GM19455 (cell line): ENCODE measurements around the gene TRIM63.
"Not testable (repeated sequence)": the region's sequence is repeated elsewhere in the genome, so short reads cannot be mapped to it uniquely, and the experiment has no call there.

Experiments used
- ATAC-seq: cut with Tn5 transposase; IDR thresholded peaks from one replicate; pipeline ENCODE4 v1.9.1; 2021; ENCODE audit not compliant: unreplicated experiment

Gene TRIM63

DNA sequence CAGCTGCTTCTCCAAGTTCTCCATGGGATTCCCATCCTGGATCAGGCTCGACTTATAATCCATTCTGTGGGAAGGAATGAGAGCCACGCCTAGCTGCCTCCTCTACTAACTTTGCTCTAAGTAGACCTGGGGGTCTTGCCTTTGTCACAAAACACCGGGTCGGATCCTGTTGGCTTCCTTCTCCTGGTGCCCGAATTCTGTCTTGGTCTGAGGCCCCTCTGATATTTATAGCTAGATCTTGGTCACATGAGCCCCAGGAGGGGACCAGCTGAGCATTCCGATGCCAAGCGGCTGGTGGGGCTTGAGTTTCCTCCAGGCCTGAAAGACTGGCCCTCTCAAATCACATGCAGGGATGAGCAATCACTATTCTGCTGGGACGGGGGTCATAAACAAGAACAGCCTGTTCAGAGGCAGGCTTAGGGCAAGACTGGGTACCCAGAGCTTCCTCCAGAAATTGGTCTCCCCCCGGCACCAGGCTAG, at the start of gene TRIM63:
TSS of gene TRIM63 (minus strand) at position 199 of the 480 bp plus-strand sequence. CDS start at position 63, 136 bp downstream.
- no peak for ATAC-seq

DNA sequence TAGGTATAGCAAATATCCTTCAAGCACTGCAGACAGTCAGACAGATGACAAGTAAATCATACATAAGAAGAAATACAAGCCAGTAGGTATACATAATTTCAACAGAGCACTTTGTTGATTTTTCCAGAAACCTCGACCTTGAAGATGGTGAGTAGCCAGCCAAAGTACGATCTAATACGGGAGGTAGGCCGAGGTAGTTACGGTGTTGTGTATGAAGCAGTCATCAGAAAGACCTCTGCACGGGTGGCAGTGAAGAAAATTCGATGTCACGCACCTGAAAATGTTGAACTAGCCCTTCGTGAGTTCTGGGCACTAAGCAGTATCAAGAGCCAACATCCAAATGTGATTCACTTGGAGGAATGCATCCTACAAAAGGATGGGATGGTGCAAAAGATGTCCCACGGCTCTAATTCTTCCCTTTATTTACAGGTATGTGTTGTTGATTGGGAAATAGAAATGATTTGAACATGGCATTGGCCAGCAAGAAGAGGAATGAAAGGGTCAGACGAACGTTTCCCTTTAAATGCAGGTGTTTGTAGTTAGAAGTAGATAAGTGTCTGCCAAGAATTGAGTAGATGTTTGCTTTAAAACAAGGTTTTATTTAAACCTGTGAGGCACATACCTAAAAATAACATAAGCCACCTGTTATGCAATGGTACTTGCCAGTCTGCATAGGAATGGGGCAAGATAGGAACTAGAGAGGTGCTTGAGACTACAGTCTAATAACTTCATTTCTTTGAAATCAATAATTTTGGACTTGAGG, 46.9 kb upstream of the TRIM63 start:
- no peak for ATAC-seq

DNA sequence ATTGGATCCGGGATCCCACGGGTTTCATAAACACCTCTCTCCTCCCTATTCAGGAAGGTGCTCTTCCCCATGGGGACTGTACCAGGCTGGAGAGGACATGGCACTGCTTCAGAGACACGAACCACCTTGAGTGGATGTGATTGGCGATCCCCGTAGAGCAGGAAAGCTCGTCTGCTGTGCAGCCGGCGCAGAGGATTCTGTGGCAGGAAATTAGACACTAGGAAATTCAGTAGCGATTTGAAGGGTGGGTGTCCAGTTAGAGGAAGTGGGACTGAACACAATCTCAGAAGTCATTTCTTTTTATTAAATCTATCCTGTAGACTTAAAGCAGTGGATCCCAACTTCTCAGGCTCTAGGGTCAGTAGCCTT, 45.0 kb upstream of the TRIM63 start:
- peak; percentile 2 for ATAC-seq

DNA sequence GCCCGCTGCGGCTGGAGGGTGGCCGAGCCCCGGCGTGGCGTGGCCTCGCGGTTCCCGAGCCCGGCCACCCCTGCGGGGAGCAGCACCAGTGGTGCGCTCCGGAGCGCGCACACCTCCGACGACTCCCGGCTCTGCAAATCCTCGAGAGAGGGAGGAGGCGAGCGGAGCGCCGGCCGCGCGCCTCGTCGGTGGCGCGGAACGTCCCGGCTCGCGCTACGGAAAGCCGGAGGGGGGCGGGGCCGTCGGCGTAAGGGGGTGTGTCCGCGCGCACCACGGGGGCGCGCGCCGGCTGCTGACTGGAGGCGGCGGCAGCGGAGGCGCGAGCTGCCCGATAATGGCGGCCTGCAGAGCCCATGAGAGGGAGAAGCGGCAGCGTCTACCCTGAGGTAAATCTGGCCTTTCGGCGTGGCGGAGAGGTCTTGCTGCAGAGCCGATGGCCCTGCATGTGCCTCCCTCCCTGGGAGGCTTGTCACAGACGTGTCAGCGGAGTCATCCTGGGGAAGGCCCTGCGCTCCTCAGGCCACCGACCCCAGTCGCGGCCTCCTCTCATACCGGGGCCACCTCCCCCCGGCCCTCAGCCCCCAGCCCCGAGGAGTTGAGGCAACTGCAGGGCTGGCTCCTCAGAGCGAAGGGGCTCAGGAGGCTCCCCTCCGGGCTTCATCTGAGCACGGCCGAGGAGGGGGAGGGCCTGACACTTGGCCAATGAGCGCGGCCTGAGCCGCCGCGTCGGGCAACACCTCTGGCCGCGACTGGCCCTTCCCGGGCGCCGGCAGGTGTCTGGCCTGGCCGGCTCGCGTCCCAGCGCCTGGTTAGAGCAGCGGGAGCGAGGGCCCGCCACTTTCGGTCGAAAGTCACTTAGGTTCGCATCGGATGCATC, 44.3 kb upstream of the TRIM63 start, which contains the start of gene PDIK1L:
TSS of gene PDIK1L (plus strand) at position 295 of the 877 bp plus-strand sequence. CDS start 2,485 bp downstream, outside the sequence.
- ATAC-seq: peak; percentile 64

DNA sequence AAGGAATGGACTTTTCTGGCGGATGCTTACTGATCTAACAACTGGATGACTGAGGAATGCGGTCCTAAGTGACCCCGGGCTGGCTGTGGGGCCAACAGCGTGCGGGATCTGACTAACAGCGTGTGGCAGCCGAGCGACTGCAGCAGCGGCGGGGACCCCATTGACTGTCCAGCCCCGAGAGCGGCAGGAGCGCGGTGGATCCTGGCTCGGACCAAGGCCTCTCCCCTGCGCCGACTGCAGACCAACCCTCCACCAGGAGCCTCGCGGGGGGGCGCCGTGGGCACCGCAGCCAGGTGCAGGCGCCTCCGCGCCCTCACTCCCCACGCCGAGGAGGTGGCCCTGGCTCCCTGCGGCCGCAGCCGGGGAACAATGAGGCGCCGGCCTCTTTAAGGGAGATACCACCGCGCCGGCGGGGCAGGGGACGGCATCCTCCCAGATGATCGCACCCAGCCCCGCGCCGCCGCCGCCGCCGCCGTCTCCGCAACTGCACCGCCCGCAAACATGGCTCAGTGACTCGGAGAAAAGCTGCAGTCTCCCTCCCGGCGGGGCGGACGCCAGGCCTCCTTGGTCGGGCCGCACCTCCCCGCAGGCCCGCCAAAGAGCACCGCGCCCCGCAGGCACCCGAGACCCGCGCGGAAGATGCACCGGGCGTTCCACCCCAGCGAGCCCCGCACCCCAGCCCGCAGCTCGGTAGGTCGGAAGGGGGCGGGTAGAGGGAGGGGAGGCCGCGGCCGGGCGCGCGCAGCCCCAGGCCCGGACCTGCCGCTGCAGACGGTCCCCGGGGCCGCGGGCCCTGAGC, 43.5 kb upstream of the TRIM63 start:
- peak; percentile 49 for ATAC-seq

DNA sequence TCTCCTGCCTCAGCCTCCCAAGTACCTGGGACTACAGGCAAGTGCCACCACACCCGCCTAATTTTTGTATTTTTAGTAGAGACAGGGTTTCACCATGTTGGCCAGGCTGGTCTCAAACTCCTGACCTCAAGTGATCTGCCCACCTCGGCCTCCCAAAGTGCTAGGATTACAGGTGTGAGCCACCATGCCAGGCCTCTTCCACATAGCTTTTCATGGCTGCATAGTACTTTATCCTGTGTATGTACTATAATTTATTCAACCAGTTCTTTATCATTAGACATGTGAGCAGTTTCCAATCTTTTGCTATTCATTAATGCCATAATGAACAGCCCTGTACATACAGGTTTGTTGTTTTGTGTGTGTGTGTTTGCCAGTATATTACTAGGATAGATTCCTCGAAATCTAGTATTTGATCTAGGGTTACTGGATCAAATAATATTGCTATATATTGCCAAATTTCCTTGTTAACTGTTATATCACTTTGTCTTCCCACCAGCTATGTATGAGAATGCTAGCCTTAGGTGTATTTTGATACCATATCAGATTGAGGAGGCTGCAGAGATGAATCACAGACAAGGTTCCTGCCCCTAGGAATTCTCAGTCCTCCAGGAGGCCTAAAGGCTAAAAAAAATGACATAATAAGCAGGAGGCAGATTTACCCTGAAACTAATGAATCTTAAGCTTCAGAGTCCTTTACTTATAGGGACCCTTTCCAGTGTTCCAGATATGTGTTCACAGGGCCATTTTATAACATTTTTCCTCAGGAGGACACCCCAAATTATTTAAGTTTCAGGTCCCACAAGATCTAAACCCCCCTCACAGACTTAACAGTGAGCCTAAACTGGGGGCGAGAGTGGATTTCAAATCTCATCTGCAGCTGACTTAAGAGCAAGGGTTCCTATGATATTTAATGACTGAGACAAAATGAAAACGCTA, 42.1 kb upstream of the TRIM63 start:
- no peak for ATAC-seq

DNA sequence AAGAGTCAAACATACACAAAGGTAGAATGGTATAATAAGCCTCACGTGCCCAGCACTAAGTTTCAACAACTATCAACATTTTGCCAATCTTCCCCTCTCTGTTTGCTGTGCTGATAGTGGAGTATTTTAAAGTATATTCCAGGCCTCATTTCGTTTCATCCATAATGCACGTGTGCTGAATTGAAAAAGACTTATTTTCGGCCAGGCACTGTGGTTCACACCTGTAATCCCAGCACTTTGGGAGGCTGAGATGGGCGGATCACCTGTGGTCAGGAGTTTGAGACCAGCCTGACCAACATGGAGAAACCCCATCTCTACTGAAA, 37.8 kb upstream of the TRIM63 start:
- not testable (repeated sequence) for ATAC-seq

DNA sequence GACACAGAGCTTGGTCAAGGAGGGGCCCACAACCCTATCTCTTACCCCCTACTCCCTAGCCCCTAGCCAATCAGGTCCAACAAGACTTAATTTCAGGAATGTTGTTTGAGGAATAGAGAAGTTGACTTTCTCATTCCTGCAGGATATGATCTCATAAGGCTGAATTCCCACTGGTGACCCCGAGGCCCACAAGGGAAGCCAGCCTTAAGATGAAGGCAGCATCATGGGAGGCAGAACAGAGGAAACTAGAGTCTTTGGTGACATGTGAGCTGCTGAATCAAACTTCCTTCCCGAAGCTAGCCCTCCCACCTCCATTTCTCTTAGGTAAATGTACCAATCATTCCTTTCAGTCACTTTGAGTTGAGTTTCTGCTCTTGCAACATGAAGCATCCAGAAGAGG, 35.1 kb upstream of the TRIM63 start:
- no peak for ATAC-seq

DNA sequence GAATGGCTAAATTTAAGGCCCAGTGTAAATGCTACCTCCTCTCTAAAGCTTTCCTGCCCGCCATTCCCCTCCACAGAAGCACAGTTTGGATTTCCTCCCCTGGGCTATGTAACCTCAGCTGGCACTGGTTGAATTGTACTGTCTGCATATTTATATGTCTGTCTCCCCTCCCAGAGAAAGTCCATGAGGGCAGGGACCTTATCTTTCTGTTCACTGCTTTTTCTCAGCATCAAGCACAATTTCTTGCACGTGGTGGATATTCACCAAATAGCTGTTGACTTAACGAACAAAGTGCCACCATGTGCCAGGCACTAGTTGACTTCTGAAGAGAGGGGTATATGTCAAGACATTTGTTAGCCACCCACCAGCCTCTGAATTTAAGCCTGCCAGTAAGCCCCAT, 34.7 kb upstream of the TRIM63 start:
- ATAC-seq: no peak

DNA sequence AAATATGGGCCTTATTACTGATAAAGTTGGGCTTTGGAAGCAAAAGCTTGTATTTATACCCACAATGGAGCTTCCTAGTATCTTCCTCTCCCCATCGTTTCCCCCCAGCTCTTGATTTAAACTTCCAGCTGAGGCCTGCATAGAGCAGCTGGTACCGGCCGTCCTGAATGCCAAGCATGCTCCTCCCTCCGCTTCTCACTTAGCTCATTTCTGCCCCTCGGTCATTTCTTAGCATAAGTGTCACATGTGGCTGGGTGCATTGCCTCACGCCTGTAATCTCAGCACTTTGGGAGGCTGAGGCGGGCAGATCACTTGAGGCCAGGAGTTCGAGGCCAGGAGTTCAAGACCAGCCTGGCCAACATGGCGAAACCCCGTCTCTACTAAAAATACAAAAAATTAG, 32.8 kb upstream of the TRIM63 start:
- not testable (repeated sequence) for ATAC-seq

DNA sequence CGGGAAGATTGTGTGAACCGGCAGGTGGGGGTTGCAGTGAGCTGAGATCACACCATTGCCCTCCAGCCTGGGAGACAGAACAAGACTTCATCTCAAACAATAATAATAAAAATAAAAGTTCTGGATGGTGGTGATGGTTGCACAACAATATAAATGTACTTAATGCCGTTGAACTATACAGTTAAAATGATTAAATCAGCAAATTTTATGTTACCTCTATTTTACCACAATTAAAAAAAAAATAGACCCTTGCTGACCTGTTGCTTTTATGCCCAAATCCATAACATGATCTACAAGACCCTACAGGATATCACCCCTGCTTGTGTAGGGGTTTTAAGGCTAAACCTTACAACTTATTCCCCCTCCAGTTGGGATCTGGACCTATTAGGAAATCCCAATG, 32.4 kb upstream of the TRIM63 start:
- no peak for ATAC-seq

DNA sequence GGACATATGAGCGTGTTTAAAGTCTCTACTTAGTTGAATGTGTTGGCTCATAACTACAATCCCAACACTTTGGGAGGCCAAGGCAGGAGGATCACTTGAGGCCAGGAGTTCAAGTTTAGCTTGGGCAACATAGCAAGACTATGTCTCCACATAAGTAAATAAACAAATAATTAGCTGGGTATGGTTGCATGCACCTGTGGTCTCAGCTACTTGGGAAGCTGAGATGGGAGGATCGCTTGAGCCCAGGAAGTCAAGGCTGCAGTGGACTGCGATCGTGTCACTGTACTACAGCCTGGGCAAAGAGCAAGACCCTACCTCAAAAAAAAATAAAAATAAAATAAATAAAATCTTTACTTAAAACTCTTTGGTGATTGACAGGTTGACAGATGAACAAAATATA, 31.2 kb upstream of the TRIM63 start:
- ATAC-seq: no peak

DNA sequence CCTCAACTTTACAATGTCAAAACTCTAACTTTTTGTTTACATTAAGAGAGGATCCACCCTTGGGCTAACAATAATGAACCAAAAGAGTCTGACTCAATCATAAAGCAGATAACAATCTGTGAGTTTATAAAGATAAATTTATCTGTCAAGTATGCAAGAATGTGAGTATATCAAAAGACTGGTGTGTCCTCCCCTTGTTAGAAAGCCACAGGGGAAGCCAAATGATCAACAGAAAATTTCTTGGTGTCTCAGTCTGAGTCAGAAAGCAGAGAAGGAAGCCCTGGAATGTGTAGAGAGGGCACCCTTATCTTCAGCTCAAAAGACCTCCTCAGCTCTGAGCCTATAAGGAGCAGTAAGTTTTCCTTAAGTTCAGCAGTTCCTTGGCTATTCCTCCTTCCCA, 30.3 kb upstream of the TRIM63 start:
- ATAC-seq: no peak

DNA sequence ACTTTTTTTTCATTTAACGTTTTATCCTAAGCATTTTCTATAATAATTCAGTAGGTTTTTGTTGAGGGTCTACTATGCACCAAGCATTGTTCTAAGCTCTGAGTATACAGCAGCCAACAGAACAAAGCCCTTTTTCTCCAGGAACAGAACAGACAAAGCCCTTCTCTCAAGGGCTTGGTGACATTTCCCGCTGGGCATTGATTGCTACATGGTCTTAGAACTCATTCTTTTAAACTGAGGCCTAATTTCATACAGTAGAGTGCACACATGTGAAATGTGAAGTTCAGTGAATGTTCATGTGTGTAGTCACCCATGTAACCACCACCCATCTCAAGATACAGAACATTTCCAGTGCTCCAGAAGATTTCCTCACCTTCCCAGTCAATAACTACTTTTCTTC, 29.0 kb upstream of the TRIM63 start:
- no peak for ATAC-seq

DNA sequence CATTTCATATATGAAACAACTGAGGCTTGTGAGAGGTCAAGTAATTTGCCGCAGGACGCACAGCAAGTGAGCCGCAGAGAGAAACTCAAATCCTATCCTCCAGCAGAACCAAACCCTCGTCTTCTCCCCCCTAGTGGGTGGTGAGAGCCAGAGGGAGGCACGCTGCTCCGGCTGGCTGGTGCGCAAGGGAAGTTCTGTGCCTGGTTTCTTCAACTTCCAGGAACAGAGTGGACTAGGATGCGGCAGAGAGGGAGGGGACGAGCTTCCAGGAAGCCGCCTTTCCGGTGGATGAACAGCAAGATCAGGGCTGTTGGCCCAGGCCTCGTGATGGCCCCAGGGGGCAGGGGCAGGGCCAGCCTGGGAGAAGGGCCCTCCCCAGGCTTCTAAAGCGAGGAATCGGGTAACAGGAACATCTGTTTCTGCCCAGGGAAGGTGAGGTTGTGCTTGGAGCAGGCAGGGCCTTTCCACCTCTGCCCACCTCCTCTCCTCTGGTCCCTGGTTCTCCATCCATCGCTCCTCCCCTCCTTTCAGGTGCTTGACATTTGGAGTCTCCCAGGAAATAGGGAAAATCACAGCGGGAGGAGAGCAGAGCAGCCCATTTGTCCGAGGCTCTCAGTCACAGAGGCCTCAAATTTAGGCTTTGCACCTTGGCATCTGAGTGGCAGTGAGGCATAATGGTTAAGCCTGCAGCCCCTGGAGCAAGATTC, 27.4 kb upstream of the TRIM63 start:
- no peak for ATAC-seq

DNA sequence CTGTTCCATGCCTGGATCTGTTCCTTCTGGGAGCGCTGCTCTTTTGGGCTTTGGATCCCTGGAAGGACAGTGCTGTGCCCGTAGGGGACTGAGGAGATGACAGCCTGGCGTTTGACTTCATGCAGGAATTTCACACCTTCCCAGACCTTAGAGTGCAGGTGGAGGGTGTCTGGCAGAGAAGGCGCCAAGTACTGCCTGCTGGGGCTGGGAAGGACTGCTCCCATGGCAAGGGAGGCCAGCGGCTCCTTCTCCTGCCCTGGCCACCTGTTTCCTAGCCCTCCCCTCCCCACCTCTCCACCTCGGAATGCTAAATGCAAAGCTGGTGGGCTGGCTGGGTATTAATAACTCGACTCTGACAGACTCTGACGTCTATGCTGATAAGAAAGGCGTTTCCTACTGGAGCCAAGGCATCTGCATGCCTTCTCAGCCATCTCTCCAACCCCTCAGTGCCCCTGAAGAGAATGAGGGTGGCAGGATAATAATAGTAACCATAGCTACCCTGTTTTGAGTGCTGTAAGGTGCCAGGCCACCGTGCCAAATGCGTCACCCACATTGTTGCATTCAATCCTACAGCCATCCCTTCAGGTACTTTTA, 26.7 kb upstream of the TRIM63 start:
- no peak for ATAC-seq

DNA sequence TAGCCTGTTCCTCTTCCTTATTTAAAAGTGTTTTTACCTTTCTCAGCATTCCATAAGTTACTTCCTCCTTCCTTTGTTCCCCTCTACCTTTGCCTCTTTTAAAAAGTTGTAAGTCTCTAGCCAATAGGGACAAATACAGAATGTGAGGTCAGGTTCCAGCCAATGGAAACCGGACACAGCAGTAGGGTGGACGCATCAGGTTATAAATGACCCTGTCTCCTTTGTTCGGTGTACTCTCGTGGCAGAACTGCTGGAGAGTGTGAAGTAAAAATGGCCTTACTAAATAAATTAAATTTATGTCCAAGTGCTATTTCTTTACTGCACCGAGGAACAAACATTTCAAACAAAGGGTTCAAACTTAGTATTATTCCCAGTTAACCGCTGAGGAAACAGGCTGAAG, 26.1 kb upstream of the TRIM63 start:
- ATAC-seq: not testable (repeated sequence)

DNA sequence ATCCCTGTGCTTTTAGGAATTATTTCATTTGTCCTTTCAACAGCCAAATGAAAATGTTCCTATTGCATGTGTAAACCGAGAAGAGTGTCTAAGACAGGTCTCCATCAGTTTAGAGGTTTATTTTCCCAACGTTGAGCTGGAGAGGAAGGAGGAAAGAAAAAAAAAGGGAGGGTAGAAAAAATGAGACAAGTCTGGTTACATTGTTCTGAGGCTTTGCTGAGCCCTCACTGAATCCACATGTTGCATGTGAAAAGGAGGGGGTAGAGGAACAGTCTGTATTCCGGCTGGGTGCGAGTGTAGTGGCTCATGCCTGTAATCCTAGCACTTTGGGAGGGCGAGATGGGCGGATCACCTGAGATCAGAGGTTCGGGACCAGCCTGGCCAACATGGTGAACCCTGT, 25.0 kb upstream of the TRIM63 start:
- ATAC-seq: no peak

DNA sequence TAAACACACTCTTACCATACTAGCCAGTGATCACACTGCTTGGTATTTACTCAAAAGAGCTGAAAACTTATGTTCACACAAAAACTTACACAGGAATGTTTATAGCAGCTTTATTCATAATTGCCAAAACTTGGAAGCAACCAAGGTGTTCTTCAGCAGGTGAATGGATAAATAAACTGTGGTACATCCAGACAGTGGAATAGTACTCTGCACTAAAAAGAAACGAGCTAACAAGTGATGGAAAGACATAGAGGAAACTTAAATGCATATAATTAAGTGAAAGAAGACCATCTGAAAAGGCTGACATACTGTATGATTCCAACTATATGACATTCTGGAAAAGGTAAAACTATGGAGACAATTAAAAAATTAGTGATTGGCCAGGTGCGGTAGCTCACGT, 23.5 kb upstream of the TRIM63 start:
- ATAC-seq: no peak
